Heart right ventricle (tissue), 16 donors: ENCODE measurements around the gene NCAPH2. TPM values are rescaled to one million over a fixed set of nuclear protein-coding genes. Genes with fewer than 3 reads are reported as not detected.

ENCODE experiments used
- ATAC-seq, 8 donors: fragments of 200-7000 bp; cut with Tn5 transposase; one replicate each; pipeline ENCODE4 v1.9.1; 2020; ENCODE audit warnings: mild to moderate bottlenecking in 8 of 8, moderate library complexity in 8 of 8, moderate number of reproducible peaks in 1 of 8
- DNase-seq, 2 donors: peaks; one replicate each; pipeline ENCODE4 v3.0.0-alpha.2; 2020
- H3K27ac ChIP-seq, 10 donors: fragments of 200-600 bp; sonication (generic) in 2 of 10; one replicate each; pipeline versions ENCODE4 v1.5.0 to v1.8.0; 2020 to 2022; ENCODE audit warnings: mild to moderate bottlenecking in 3 of 10
- H3K27me3 ChIP-seq, 7 donors: fragments of 200-600 bp; one replicate each; pipeline ENCODE4 v1.8.0; 2021 to 2022; ENCODE audit warnings: mild to moderate bottlenecking in 2 of 7
- H3K36me3 ChIP-seq, 9 donors: fragments of 200-600 bp; sonication (generic) in 1 of 9; one replicate each; pipeline versions ENCODE4 v1.5.0 to v1.8.0; 2020 to 2022; ENCODE audit warnings: mild to moderate bottlenecking in 2 of 9
- H3K4me1 ChIP-seq, 9 donors: fragments of 200-600 bp; sonication (generic) in 1 of 9; one replicate each; pipeline versions ENCODE4 v1.5.0 to v1.8.0; 2020 to 2022; ENCODE audit warnings: mild to moderate bottlenecking in 4 of 9
- H3K4me3 ChIP-seq, 10 donors: fragments of 200-600 bp; sonication (generic) in 2 of 10; one replicate each; pipeline versions ENCODE4 v1.5.0 to v1.8.0; 2020 to 2022; ENCODE audit warnings: mild to moderate bottlenecking in 7 of 10, moderate library complexity in 2 of 10
- H3K9me3 ChIP-seq, 11 donors: fragments of 200-600 bp in 10 of 11; sonication (generic) in 2 of 11; one replicate each; pipeline versions ENCODE4 v1.5.0 to v1.8.0; 2013 to 2022; ENCODE audit warnings: mild to moderate bottlenecking in 2 of 11, control low read depth in 1 of 11, moderate library complexity in 1 of 11
- CTCF ChIP-seq, 9 donors: fragments of 200-600 bp; sonication (generic) in 2 of 9; IDR thresholded peaks; one replicate each; pipeline versions ENCODE4 v1.5.0 to v1.8.0; 2021 to 2022; ENCODE audit warnings: antibody characterized with exemption in 9 of 9, mild to moderate bottlenecking in 5 of 9, moderate library complexity in 1 of 9
- WGBS, 2 donors: extraction: QIAGEN DNeasy Blood & Tissue Kit; methylation state at CpG; one replicate each; pipeline ENCODE4 v1.1.7; 2013; ENCODE audit warnings: inconsistent platforms in 1 of 2; 5-methylcytosine and 5-hydroxymethylcytosine counted together
- intact Hi-C, 10 donors: fragments of 100-400 bp; cut with DNase I; formaldehyde crosslinking; loops; one replicate each; pipeline versions ENCODE4 v1.11.1 to v1.14.2; 2022
- polyA plus RNA-seq, 2 donors: library from polyadenylated mRNA; stranded (reverse); fragments of 200-250 nt; gene quantifications; one replicate each; pipeline ENCODE4 v1.2.3, GENCODE V29; 2013
- total RNA-seq, 10 donors: library from RNA; stranded (reverse); fragmentation: NEBNext Ultra II Directional in 3 of 10; extraction: Animal tissue kit (Norgen Biotek cat#: 25700) in 3 of 10; gene quantifications; one replicate each; pipeline versions ENCODE4 v1.2.1 to v1.2.4, GENCODE V29; 2021 to 2023
- donor health status: Arrhythmogenic right ventricular cardiomyopathy.
- donor health status: ischemic (EF 13 %, LVEDD 7.1; RV severe dilation, severe dysfunction).
- donor health status: healthy with polysubstance abuse.
- donor health status: DM: no; HTN: yes; CAD: no.
- donor health status: DM: no; HTN: no; CAD: no.
- donor health status: ischemic (EF 25% LVEDD 6.9; RV normal size, moderate dysfunction).
- donor health status: ischemic (EF 25% LVEDD 5.7; RV mildly dilated, moderate dysfunction).
- donor health status: healthy.
- donor health status: DM: yes; HTN: yes; CAD: no.
- donor health status: Ischemic cardiomyopathy.
- donor health status: ischemic (EF 35%, LVEDD 5.7; RV mildly dilated, moderate dysfunction).
- donor health status: nonischemic (EF 11% LVEDD 7.7; RV severe dilation, severe dysfunction).
- donor health status: DM: yes; HTN: yes; CAD: no.
- donor health status: PGD.
- donor health status: ischemic (EF 29% LVEDD 5.4; RV normal size, mild dysfunction).
- donor health status: nonischemic (EF 23%, LVEDD 6.1; RV moderate dilation, normal function).

NCAPH2 gene
- total and polyA plus RNA-seq, 12 donors, result 21.7 to 54.8 (median 27.8) TPM

- intact Hi-C loops, result loop anchor here in 6 of 10 donors (1.0 to 10.0 kb wide), 6 partner anchors 16 to 280 kb away; partner anchors contain the start of genes NCAPH2 (in 5 of the 6), CHKB (in 1 of the 6), SYCE3 (in 1 of the 6) and TUBGCP6 (in 1 of the 6)
- ATAC-seq (peak in 4 of 8 donors; percentile 0 to 6 (median 0)), DNase-seq (no peak)
- Histone ChIP-seq H3K9me3 (no peaks in the 10 kb centered on the region), H3K4me3 (peak overlapping the region; percentile 50 to 86 (median 78)), H3K27ac (peak overlapping the region; percentile 69 to 99 (median 94)), H3K27me3 (peaks cover 0 to 7% (median 0%) of the 10 kb centered on the region in 7 donors), H3K36me3 (peaks cover 0 to 67% (median 32%) of the 10 kb centered on the region in 9 donors), H3K4me1 (peaks cover 8 to 50% (median 35%) of the 10 kb centered on the region in 9 donors)
- TF ChIP-seq CTCF (IDR thresholded peaks at IDR 0.05), result no peak
- WGBS, 2 donors, result 8 to 9% methylated on average over 19 of the region's 19 CpGs
These were observed 16.7 kb downstream of the NCAPH2 start for GRCh38 chr22:50524676-50525103.

- peak; percentile 96 to 98 for DNase-seq
- Histone ChIP-seq H3K4me3 (peak within 1 kb of the TSS; percentile 50 to 86 (median 78)), H3K9me3 (no peaks in the 10 kb centered on the region), H3K4me1 (peaks cover 8 to 54% (median 37%) of the 10 kb centered on the region in 9 donors), H3K27ac (peak within 1 kb of the TSS; percentile 69 to 99 (median 94)), H3K27me3 (peaks cover 0 to 7% (median 0%) of the 10 kb centered on the region in 7 donors), H3K36me3 (peaks cover 0 to 61% (median 29%) of the 10 kb centered on the region in 9 donors)
- ATAC-seq, result peak; percentile 64 to 84 (median 76)
- TF ChIP-seq CTCF (IDR thresholded peaks at IDR 0.05), result peak in 8 of 9 donors; percentile 12 to 59 (median 39)
- WGBS, 2 donors, result 0% methylated on average over 83 to 84 of the region's 84 CpGs
- intact Hi-C loops, result loop anchor here in 5 of 10 donors (1.0 to 10.0 kb wide), 5 partner anchors 16 to 280 kb away; partner anchors contain the start of genes NCAPH2 (in 5 of the 5), SYCE3 (in 1 of the 5) and TUBGCP6 (in 1 of the 5)
These were observed 17.3 kb downstream of the NCAPH2 start, which contains the start of gene SCO2 for GRCh38 chr22:50525104-50525857. TSS of gene SCO2 (minus strand) at chr22:50525598. CDS start at chr22:50524411, 1,187 bp downstream.

GRCh38 chr22:50525858-50526107 lies 17.8 kb downstream of the NCAPH2 start:
- H3K9me3 ChIP-seq, result no peaks in the 10 kb centered on the region
- ATAC-seq, result peak in 2 of 8 donors; percentile 16 to 28
- no peak for TF ChIP-seq CTCF (IDR thresholded peaks at IDR 0.05)
- H3K36me3 ChIP-seq, result peaks cover 0 to 56% (median 29%) of the 10 kb centered on the region in 9 donors
- intact Hi-C loops, result loop anchor here in 5 of 10 donors (1.0 to 10.0 kb wide), 5 partner anchors 17 to 281 kb away; partner anchors contain the start of genes NCAPH2 (in 5 of the 5), SYCE3 (in 1 of the 5) and TUBGCP6 (in 1 of the 5)
- DNase-seq, result no peak
- 0% methylated on average over 20 to 33 of the region's 33 CpGs for WGBS, 2 donors
- H3K4me1 ChIP-seq, result peaks cover 13 to 59% (median 42%) of the 10 kb centered on the region in 9 donors
- H3K27ac ChIP-seq, result peak overlapping the region; percentile 69 to 99 (median 94)
- H3K4me3 ChIP-seq, result peak overlapping the region; percentile 50 to 86 (median 78)
- peaks cover 0 to 12% (median 3%) of the 10 kb centered on the region in 7 donors for H3K27me3 ChIP-seq
